Skeletal muscle tissue (tissue), 4 donors: ENCODE data around the gene CEP89. TPM values are rescaled to one million over a fixed set of nuclear protein-coding genes. Genes with fewer than 3 reads are reported as not detected.
"Not testable (repeated sequence)": the region's sequence is repeated elsewhere in the genome, so short reads cannot be mapped to it uniquely, and the experiment has no call there.

Experiments
- H3K27ac ChIP-seq: one replicate; pipeline ENCODE4 v1.7.0; 2013; ENCODE audit warnings: mild to moderate bottlenecking, low read depth, low read length, inconsistent platforms
- H3K27me3 ChIP-seq, 3 donors: one replicate each; pipeline ENCODE4 v1.7.0; 2013; ENCODE audit warnings: low read length in 3 of 3; ENCODE audit not compliant: control insufficient read depth in 3 of 3, insufficient read depth in 3 of 3
- H3K36me3 ChIP-seq, 3 donors: one replicate each; pipeline ENCODE4 v1.7.0; 2013; ENCODE audit warnings: low read length in 3 of 3; ENCODE audit not compliant: control insufficient read depth in 3 of 3, insufficient read depth in 3 of 3
- H3K4me1 ChIP-seq, 3 donors: one replicate each; pipeline ENCODE4 v1.7.0; 2013; ENCODE audit warnings: low read length in 3 of 3, mild to moderate bottlenecking in 3 of 3; ENCODE audit not compliant: control insufficient read depth in 3 of 3, insufficient read depth in 3 of 3
- H3K4me3 ChIP-seq, 3 donors: one replicate each; pipeline ENCODE4 v1.7.0; 2013; ENCODE audit warnings: low read length in 3 of 3
- H3K9ac ChIP-seq, 3 donors: one replicate each; pipeline ENCODE4 v1.7.0; 2013; ENCODE audit warnings: low read length in 3 of 3, mild to moderate bottlenecking in 3 of 3, moderate library complexity in 2 of 3, low read depth in 1 of 3
- H3K9me3 ChIP-seq, 3 donors: one replicate each; pipeline ENCODE4 v1.7.0; 2013; ENCODE audit warnings: low read length in 3 of 3; ENCODE audit not compliant: control insufficient read depth in 3 of 3
- total RNA-seq: library from RNA; depleted of rRNA; stranded (reverse); fragments of >200 nt; gene quantifications from one replicate; pipeline ENCODE4 v1.2.3, GENCODE V29; 2014
- donor health status: Osteomylitis.

Gene CEP89
- total RNA-seq, 1 donor from 2014 or later, result 7.8 TPM

- Histone ChIP-seq H3K4me3 (no peak overlapping the region), H3K36me3 (peaks cover 12 to 24% (median 13%) of the 10 kb centered on the region in 3 donors), H3K9ac (no peak overlapping the region), H3K27ac (no peak overlapping the region), H3K9me3 (peaks cover 0 to 2% (median 0%) of the 10 kb centered on the region in 3 donors), H3K27me3 (no peaks in the 10 kb centered on the region), H3K4me1 (no peaks in the 10 kb centered on the region)
Measured at GRCh38 chr19:32887572-32888215, 84.1 kb downstream of the CEP89 start.

GRCh38 chr19:32886241-32886640 lies 85.5 kb downstream of the CEP89 start:
- Histone ChIP-seq H3K9ac (no peak overlapping the region), H3K27ac (no peak overlapping the region), H3K9me3 (no peaks in the 10 kb centered on the region), H3K27me3 (no peaks in the 10 kb centered on the region), H3K4me3 (no peak overlapping the region), H3K36me3 (peaks cover 8 to 24% (median 13%) of the 10 kb centered on the region in 3 donors), H3K4me1 (no peaks in the 10 kb centered on the region)

GRCh38 chr19:32885255-32885654 lies 86.5 kb downstream of the CEP89 start:
- peaks cover 7 to 14% (median 13%) of the 10 kb centered on the region in 3 donors for H3K36me3 ChIP-seq
- H3K9me3 ChIP-seq, H3K27me3 ChIP-seq, H3K9ac ChIP-seq, H3K4me1 ChIP-seq, H3K27ac ChIP-seq, H3K4me3 ChIP-seq: not testable (repeated sequence)

- no peaks in the 10 kb centered on the region for H3K9me3 ChIP-seq
- peaks cover 4 to 9% (median 8%) of the 10 kb centered on the region in 3 donors for H3K36me3 ChIP-seq
- no peaks in the 10 kb centered on the region for H3K27me3 ChIP-seq
- H3K4me1 ChIP-seq, result no peaks in the 10 kb centered on the region
- no peak overlapping the region for H3K4me3 ChIP-seq
- no peak overlapping the region for H3K9ac ChIP-seq
- no peak overlapping the region for H3K27ac ChIP-seq
Measured at GRCh38 chr19:32881766-32882165, 90.0 kb downstream of the CEP89 start.

- no peak overlapping the region for H3K27ac ChIP-seq
- H3K9ac ChIP-seq, result no peak overlapping the region
- no peaks in the 10 kb centered on the region for H3K9me3 ChIP-seq
- H3K4me3 ChIP-seq, result no peak overlapping the region
- H3K27me3 ChIP-seq, result no peaks in the 10 kb centered on the region
- H3K36me3 ChIP-seq, result peaks cover 4 to 5% (median 4%) of the 10 kb centered on the region in 3 donors
- H3K4me1 ChIP-seq, result no peaks in the 10 kb centered on the region
Measured at GRCh38 chr19:32880622-32881021, 91.1 kb downstream of the CEP89 start.

GRCh38 chr19:32879741-32880140 lies 92.0 kb downstream of the CEP89 start:
- no peaks in the 10 kb centered on the region for H3K9me3 ChIP-seq
- H3K4me1 ChIP-seq, result no peaks in the 10 kb centered on the region
- no peak overlapping the region for H3K27ac ChIP-seq
- no peak overlapping the region for H3K9ac ChIP-seq
- no peak overlapping the region for H3K4me3 ChIP-seq
- no peaks in the 10 kb centered on the region for H3K27me3 ChIP-seq
- peaks cover 4 to 5% (median 4%) of the 10 kb centered on the region in 3 donors for H3K36me3 ChIP-seq

GRCh38 chr19:32878988-32879387 lies 92.8 kb downstream of the CEP89 start:
- peaks cover 4 to 5% (median 4%) of the 10 kb centered on the region in 3 donors for H3K36me3 ChIP-seq
- H3K27ac ChIP-seq, result no peak overlapping the region
- H3K4me3 ChIP-seq, result no peak overlapping the region
- H3K4me1 ChIP-seq, result no peaks in the 10 kb centered on the region
- no peaks in the 10 kb centered on the region for H3K9me3 ChIP-seq
- H3K27me3 ChIP-seq, result no peaks in the 10 kb centered on the region
- no peak overlapping the region for H3K9ac ChIP-seq

- H3K9ac ChIP-seq, result no peak overlapping the region
- H3K36me3 ChIP-seq, result peaks cover 4 to 5% (median 4%) of the 10 kb centered on the region in 3 donors
- no peaks in the 10 kb centered on the region for H3K4me1 ChIP-seq
- H3K9me3 ChIP-seq, result no peaks in the 10 kb centered on the region
- H3K27ac ChIP-seq, result no peak overlapping the region
- no peak overlapping the region for H3K4me3 ChIP-seq
- no peaks in the 10 kb centered on the region for H3K27me3 ChIP-seq
Measured at GRCh38 chr19:32877977-32878745, 93.6 kb downstream of the CEP89 start.

GRCh38 chr19:32877323-32877912 lies 94.3 kb downstream of the CEP89 start:
- no peak overlapping the region for H3K27ac ChIP-seq
- H3K9me3 ChIP-seq, result no peaks in the 10 kb centered on the region
- H3K4me1 ChIP-seq, result no peaks in the 10 kb centered on the region
- H3K4me3 ChIP-seq, result no peak overlapping the region
- H3K9ac ChIP-seq, result no peak overlapping the region
- no peaks in the 10 kb centered on the region for H3K27me3 ChIP-seq
- H3K36me3 ChIP-seq, result peaks cover 4 to 5% (median 4%) of the 10 kb centered on the region in 3 donors

GRCh38 chr19:32876919-32877285 lies 94.9 kb downstream of the CEP89 start:
- Histone ChIP-seq H3K4me1 (no peaks in the 10 kb centered on the region), H3K27me3 (no peaks in the 10 kb centered on the region), H3K4me3 (no peak overlapping the region), H3K36me3 (peaks cover 4 to 5% (median 4%) of the 10 kb centered on the region in 3 donors), H3K9me3 (no peaks in the 10 kb centered on the region), H3K9ac (no peak overlapping the region), H3K27ac (no peak overlapping the region)
